K562 (cell line): ENCODE data around the gene MICU1. TPM values are rescaled to one million over a fixed set of nuclear protein-coding genes. Genes with fewer than 3 reads are reported as not detected.

Source experiments
- ATAC-seq: fragments of 200-7000 bp; cut with Tn5 transposase; 3 replicates; pipeline ENCODE4 v1.9.1; 2020; ENCODE audit warnings: moderate library complexity
- BruUV-seq: library from RNA; stranded (reverse); fragments of 400-500 nt; replicated peaks from 2 replicates; lab custom pipeline; 2021; lab: Mats Ljungman, UMichigan
- CTCF ChIA-PET: fragments of 300-600 bp; formaldehyde crosslinking; extraction: SDS; loops from one replicate; lab custom pipeline; 2021; ENCODE audit warnings: low intra/inter-chr PET ratio; lab: Yijun Ruan, JAX
- POLR2A ChIA-PET: fragments of 300-600, 350-650 bp; sonication (Branson Sonifier 250); formaldehyde crosslinking; extraction: SDS; loops from one replicate; lab custom pipeline; 2021; ENCODE audit warnings: antibody characterized with exemption, inconsistent platforms; lab: Yijun Ruan, JAX
- DNase-seq, 4 experiments: peaks; one replicate each; pipeline versions ENCODE4 v3.0.0 to v3.0.0-alpha.2; 2011 to 2018; ENCODE audit warnings: low spot score in 3 of 4, mixed read lengths in 3 of 4; ENCODE audit errors: extremely low read depth in 1 of 4
- FAIRE-seq: peaks from 2 replicates; lab custom pipeline; 2011; peaks lifted over from hg19 to GRCh38; lab: Jason Lieb, UNC
- H2AFZ ChIP-seq: 2 replicates; pipeline ENCODE4 v1.6.0; 2011; ENCODE audit warnings: low read depth, low read length, control low read depth, inconsistent platforms
- H3K27ac ChIP-seq: fragments of 200-600 bp; 3 replicates; pipeline ENCODE4 v1.8.0; 2011; ENCODE audit warnings: low read depth, mild to moderate bottlenecking, control low read depth, inconsistent platforms, low read length, moderate library complexity, mixed read lengths; ENCODE audit errors: extremely low read depth
- H3K27me3 ChIP-seq, 2 experiments: fragments of 300-600 bp in 1 of 2; 2 replicates in 1 of 2; 3 replicates in 1 of 2; pipeline versions ENCODE4 v1.6.0 to v1.8.0; 2011; ENCODE audit warnings: inconsistent platforms in 2 of 2, low read length in 2 of 2, mild to moderate bottlenecking in 1 of 2, mixed read lengths in 1 of 2, moderate library complexity in 1 of 2; ENCODE audit not compliant: control insufficient read depth in 2 of 2, insufficient read depth in 2 of 2
- H3K36me3 ChIP-seq: fragments of 300-600 bp; 3 replicates; pipeline ENCODE4 v1.8.0; 2011; ENCODE audit warnings: mild to moderate bottlenecking, low read length, inconsistent platforms; ENCODE audit not compliant: control insufficient read depth, insufficient read depth
- H3K4me1 ChIP-seq, 2 experiments: fragments of 200-600 bp in 1 of 2; replicated peaks in 1 of 2; 2 replicates in 1 of 2; 3 replicates in 1 of 2; pipeline versions ENCODE4 v1.5.1 to v1.8.0; 2011; ENCODE audit warnings: inconsistent platforms in 2 of 2, low read length in 2 of 2, mild to moderate bottlenecking in 1 of 2, mixed read lengths in 1 of 2, moderate library complexity in 1 of 2; ENCODE audit not compliant: control insufficient read depth in 2 of 2, insufficient read depth in 2 of 2
- H3K4me2 ChIP-seq: 2 replicates; pipeline ENCODE4 v1.6.1; 2011; ENCODE audit warnings: low read length, control low read depth, inconsistent platforms, mixed read lengths; ENCODE audit not compliant: insufficient read depth
- H3K4me3 ChIP-seq: fragments of 200-600 bp; sonication (generic), shearing (Covaris generic); 2 replicates; pipeline ENCODE4 v1.5.1; 2016; ENCODE audit warnings: control low read depth, inconsistent platforms
- H3K79me2 ChIP-seq: fragments of 200-600 bp; 3 replicates; pipeline ENCODE4 v1.8.0; 2011; ENCODE audit warnings: low read length, inconsistent platforms; ENCODE audit not compliant: control insufficient read depth, insufficient read depth
- H3K9ac ChIP-seq, 2 experiments: 2 replicates each; pipeline versions ENCODE4 v1.6.0 to v1.6.1; 2011; ENCODE audit warnings: low read depth in 2 of 2, low read length in 2 of 2, control low read depth in 1 of 2, inconsistent platforms in 1 of 2, mild to moderate bottlenecking in 1 of 2, mixed read lengths in 1 of 2; ENCODE audit not compliant: insufficient read depth in 1 of 2
- H3K9me1 ChIP-seq: one replicate; pipeline ENCODE4 v1.6.0; 2011; ENCODE audit warnings: inconsistent platforms, mild to moderate bottlenecking, low read length, moderate library complexity; ENCODE audit not compliant: control insufficient read depth, insufficient read depth
- H3K9me3 ChIP-seq: replicated peaks from 2 replicates; pipeline ENCODE4 v1.5.1; 2011; ENCODE audit warnings: low read depth, low read length, inconsistent platforms; ENCODE audit not compliant: control insufficient read depth, insufficient read depth
- H4K20me1 ChIP-seq: replicated peaks from 2 replicates; pipeline ENCODE4 v1.6.1; 2011; ENCODE audit warnings: low read length, inconsistent platforms, mixed read lengths; ENCODE audit not compliant: control insufficient read depth, insufficient read depth
- ESRRB ChIP-seq: fragments of 250-450 bp; sonication (Bioruptor Pico); IDR thresholded peaks from 2 replicates; pipeline ENCODE4 v1.5.0; 2020; ENCODE audit warnings: mild to moderate bottlenecking, moderate library complexity, borderline replicate concordance
- EWSR1 ChIP-seq: fragments of 450-650 bp; IDR thresholded peaks from 2 replicates; pipeline ENCODE4 v1.6.1; 2018; ENCODE audit warnings: borderline replicate concordance, mild to moderate bottlenecking, low read depth, moderate library complexity; ENCODE audit not compliant: partially characterized antibody
- NFE2 ChIP-seq: IDR thresholded peaks from 2 replicates; pipeline ENCODE4 v1.6.1; 2014; ENCODE audit warnings: antibody characterized with exemption, low read depth
- RBM25 ChIP-seq: fragments of 200-400 bp; formaldehyde crosslinking; IDR thresholded peaks from 2 replicates; pipeline ENCODE4 v1.6.1; 2018; ENCODE audit warnings: low read length, low read depth, moderate library complexity; ENCODE audit not compliant: severe bottlenecking
- WGBS: fragments of 100-300 bp; shearing (Covaris generic); methylation state at CpG from one replicate; pipeline ENCODE4 v1.1.6; 2016; ENCODE audit warnings: low coverage, mixed read lengths; ENCODE audit not compliant: insufficient coverage; ENCODE audit errors: missing lambda C conversion rate; 5-methylcytosine and 5-hydroxymethylcytosine counted together
- in situ Hi-C: fragments of 300-500 bp; cut with MboI; formaldehyde crosslinking; loops from 4 replicates; pipeline ENCODE4 v1.15.0; 2018; ENCODE audit warnings: inconsistent platforms, mixed read lengths
- intact Hi-C: fragments of 100-400 bp; cut with micrococcal nuclease; formaldehyde crosslinking; loops from 2 replicates; pipeline ENCODE4 v1.14.2; 2022
- polyA plus RNA-seq, 8 experiments: library from polyadenylated mRNA; depleted of rRNA in 4 of 8; stranded (reverse) in 5 of 8; unstranded in 3 of 8; fragments of >200 nt; fragmentation: Nextera tagmentation in 2 of 8; fragmentation: Illumina TruSeq in 1 of 8; extraction: Ambion mirVana in 2 of 8; extraction: Trizol in 1 of 8; gene quantifications; 2 replicates each; pipeline versions ENCODE4 v1.2.1 to v1.2.3, GENCODE V29; 2011 to 2014; ENCODE audit warnings: inconsistent platforms in 1 of 8, missing spikeins in 1 of 8
- total RNA-seq, 7 experiments: library from RNA; depleted of rRNA in 6 of 7; stranded (reverse); fragments of >200 nt in 6 of 7; fragmentation: Illumina TruSeq in 2 of 7; extraction: Trizol in 2 of 7; gene quantifications; 2 replicates each; pipeline versions ENCODE4 v1.2.1 to v1.2.3, GENCODE V29; 2011 to 2021; ENCODE audit warnings: low replicate concordance in 1 of 7
- TF ChIP-seq, protein P1 (sequence below): fragments of 250-450 bp; sonication (Bioruptor Pico); IDR thresholded peaks from 2 replicates; pipeline ENCODE4 v1.4.0; 2020; ENCODE audit warnings: borderline replicate concordance
- TF ChIP-seq, protein P2 (sequence below), 2 experiments: fragments of 450-650 bp in 1 of 2; sonication (generic) in 1 of 2; formaldehyde crosslinking; conservative IDR thresholded peaks; 2 replicates each; pipeline versions ENCODE4 v1.4.0 to v1.8.1; 2020 to 2022; ENCODE audit warnings: mild to moderate bottlenecking in 1 of 2, missing genetic modification reagents in 1 of 2

MICU1 gene
- total and polyA plus RNA-seq, 9 of the 15 experiments (the other 6 are each of a cell fraction or from before 2014, with no cell fraction given): 29.3 to 76.8 (median 48.4) TPM

DNA sequence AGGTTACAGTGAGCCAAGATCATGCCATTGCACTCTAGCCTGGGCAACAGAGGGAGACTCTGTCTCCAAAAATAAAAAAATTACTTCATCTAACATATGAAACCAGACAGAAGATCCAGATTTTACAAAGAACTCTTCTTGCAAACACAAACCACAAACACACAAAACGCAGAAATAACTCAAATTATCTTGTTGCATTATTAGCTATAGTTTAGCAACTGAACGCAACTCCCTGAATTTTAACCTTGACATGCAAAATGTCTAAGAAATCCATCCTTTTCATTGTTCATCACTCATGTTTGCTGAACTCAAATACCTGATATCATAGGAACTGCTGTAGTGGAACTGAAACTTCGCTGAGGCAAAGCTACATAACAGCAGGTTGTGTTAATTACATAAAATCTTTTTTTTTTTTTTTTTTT is 64.1 kb downstream of the MICU1 start (continued):
- TF ChIP-seq, protein P1, sequence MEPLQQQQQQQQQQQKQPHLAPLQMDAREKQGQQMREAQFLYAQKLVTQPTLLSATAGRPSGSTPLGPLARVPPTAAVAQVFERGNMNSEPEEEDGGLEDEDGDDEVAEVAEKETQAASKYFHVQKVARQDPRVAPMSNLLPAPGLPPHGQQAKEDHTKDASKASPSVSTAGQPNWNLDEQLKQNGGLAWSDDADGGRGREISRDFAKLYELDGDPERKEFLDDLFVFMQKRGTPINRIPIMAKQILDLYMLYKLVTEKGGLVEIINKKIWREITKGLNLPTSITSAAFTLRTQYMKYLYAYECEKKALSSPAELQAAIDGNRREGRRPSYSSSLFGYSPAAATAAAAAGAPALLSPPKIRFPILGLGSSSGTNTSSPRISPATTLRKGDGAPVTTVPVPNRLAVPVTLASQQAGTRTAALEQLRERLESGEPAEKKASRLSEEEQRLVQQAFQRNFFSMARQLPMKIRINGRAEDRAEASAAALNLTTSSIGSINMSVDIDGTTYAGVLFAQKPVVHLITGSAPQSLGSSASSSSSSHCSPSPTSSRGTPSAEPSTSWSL (CRISPR knock-in tag): no peak
- TF ChIP-seq NFE2: no peak
- TF ChIP-seq RBM25: no peak
- no peak for TF ChIP-seq EWSR1
- TF ChIP-seq, protein P2, sequence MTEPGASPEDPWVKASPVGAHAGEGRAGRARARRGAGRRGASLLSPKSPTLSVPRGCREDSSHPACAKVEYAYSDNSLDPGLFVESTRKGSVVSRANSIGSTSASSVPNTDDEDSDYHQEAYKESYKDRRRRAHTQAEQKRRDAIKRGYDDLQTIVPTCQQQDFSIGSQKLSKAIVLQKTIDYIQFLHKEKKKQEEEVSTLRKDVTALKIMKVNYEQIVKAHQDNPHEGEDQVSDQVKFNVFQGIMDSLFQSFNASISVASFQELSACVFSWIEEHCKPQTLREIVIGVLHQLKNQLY (CRISPR knock-in tag; conservative IDR thresholded peaks at IDR 0.05): no peak

- Histone ChIP-seq H3K27me3 (no peaks in the 10 kb centered on the region), H4K20me1 (no peaks in the 10 kb centered on the region), H3K9ac (no peak overlapping the region), H3K4me3 (no peak overlapping the region), H2AFZ (no peak overlapping the region), H3K9me1 (no peaks in the 10 kb centered on the region), H3K9me3 (no peaks in the 10 kb centered on the region), H3K79me2 (no peaks in the 10 kb centered on the region), H3K36me3 (peaks cover 18% of the 10 kb centered on the region; the same call in 2 of the 3 replicates), H3K4me2 (no peak overlapping the region), H3K4me1 (no peaks in the 10 kb centered on the region), H3K27ac (no peak overlapping the region)
- no peak for TF ChIP-seq ESRRB (CRISPR knock-in tag)
- 86% methylated on average over 1 of the region's 1 CpG for WGBS
- BruUV-seq: no TSS peak
- FAIRE-seq (no peak), DNase-seq (no peak), ATAC-seq (no peak)
- ChIA-PET CTCF (no interaction called here), POLR2A (interaction anchor here (0.8 kb wide), 1 partner anchor 397 kb away, joined by 4 read pairs; the partner anchor contains the start of gene PLA2G12B)
- in situ Hi-C loops: no loop called here
- intact Hi-C loops: no loop called here
Measured at GRCh38 chr10:72557362-72557761, 68.5 kb downstream of the MICU1 start.
